ENCODE results near the gene ZCCHC24.
"Not testable (repeated sequence)": the region's sequence is repeated elsewhere in the genome, so short reads cannot be mapped to it uniquely, and the experiment has no call there.

ZCCHC24 gene

DNA sequence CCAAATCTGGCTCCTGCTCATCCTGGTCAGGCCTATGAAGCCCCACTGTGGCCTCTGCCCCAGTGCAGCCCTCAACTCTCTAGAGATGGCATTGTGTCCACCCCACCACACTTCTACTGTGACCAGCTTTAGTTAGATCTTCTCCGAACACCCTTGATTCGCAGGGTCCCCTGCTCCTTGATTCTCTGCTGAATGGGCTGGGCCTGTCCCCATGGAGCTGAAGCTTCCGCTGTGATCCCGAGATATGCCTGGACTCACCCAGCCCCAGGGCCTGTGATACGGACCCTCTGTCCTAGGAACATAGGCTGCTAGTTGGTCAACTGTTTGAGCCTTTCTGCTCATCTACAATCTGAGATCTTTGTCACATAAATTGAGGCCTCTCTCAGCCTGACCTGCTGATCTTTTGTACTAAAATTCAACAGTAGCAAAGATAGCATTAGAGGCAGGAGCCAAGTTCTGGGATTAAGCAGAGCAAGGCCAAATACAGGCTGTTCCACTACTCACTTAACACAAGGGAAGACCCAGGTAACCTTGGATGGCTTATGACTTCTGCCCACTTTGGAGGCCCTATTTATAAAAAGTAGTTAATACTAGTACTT is 104.7 kb downstream of the ZCCHC24 start:
- no peak for DNase-seq

- DNase-seq, result no peak
Observed at GRCh38 chr10:79339266-79339665, 106.2 kb downstream of the ZCCHC24 start.

DNA sequence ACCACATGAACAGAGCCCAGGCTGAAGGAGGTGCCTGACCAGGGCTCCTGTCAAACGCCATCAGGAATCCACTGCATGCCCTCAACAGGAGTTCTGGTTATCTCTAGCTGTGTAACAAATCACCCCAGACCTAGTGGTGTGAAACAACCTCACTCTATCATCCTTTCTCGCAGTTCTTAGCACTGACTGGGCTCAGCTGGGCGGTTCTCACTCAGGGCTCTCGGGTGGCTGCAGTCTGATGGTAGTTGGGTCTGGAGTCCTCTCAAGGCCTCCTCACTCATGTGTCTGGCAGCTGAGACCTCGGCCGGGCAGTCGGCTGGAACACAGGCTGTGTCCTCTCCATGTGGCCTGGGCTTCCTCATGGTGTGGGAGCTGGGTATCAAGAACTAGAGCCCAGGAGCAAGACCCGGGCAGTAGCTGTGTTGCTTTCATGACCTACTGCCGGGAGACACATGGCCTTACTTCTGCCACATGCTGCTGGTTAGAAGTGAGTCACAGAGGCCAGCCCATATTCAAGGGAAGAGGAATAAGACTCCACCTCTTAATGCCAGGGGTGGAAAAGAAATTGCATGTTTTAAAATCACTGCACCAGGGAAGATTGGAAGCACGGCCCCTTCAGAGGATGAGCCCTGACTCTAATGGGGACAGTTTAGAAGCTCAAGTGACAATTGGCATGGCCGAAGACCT is 107.5 kb downstream of the ZCCHC24 start:
- not testable (repeated sequence) for DNase-seq

- no peak for DNase-seq
Observed at GRCh38 chr10:79336739-79337138, 108.7 kb downstream of the ZCCHC24 start.

DNA sequence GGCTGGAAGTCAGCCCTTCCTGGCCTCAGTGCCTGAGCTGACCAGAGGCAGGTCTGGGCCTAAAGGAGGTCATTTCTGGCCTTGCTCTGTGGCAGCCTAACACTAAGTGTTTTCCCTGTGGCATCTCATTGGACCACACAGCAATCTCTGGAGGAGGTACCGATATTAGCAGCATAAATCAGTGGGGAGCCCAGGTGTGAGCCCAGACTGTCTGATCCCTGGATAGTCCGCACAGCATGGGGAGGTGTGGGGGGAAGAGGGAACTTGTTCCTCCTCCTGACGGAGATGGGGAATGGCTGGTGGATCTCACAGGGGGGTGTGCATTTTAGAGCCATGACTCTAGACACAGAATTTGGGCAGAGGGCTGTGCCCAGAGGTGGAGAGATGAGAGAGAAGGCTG is 109.1 kb downstream of the ZCCHC24 start:
- no peak for DNase-seq

- no peak for DNase-seq
Observed at GRCh38 chr10:79335470-79336235, 109.8 kb downstream of the ZCCHC24 start.

- no peak for DNase-seq
Observed at GRCh38 chr10:79335094-79335469, 110.3 kb downstream of the ZCCHC24 start.

- no peak for DNase-seq
Observed at GRCh38 chr10:79334573-79334972, 110.9 kb downstream of the ZCCHC24 start.

GRCh38 chr10:79333513-79333912 is 111.9 kb downstream of the ZCCHC24 start:
- DNase-seq, result no peak

DNA sequence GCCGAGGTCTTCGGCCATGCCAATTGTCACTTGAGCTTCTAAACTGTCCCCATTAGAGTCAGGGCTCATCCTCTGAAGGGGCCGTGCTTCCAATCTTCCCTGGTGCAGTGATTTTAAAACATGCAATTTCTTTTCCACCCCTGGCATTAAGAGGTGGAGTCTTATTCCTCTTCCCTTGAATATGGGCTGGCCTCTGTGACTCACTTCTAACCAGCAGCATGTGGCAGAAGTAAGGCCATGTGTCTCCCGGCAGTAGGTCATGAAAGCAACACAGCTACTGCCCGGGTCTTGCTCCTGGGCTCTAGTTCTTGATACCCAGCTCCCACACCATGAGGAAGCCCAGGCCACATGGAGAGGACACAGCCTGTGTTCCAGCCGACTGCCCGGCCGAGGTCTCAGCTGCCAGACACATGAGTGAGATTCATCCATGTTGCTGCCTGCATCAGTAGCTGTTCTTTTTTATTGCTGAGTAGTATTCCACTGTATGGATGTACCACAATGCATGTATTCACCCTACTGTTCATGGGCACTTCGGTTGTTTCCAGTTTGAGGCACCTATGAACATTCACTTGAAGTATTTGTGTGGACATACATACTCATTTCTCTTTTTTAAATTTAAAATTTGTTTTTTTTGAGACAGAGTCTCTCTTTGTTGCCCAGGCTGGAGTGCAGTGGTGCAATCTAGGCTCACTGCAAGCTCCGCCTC is 112.7 kb downstream of the ZCCHC24 start:
- not testable (repeated sequence) for DNase-seq

All from NCI-H1048 (cell line).